ENCODE measurements around the gene BCL2. TPM values are rescaled to one million over a fixed set of nuclear protein-coding genes. Genes with fewer than 3 reads are reported as not detected.

BCL2 gene
- polyA plus RNA-seq, 1 experiment: 0.35 TPM

DNA sequence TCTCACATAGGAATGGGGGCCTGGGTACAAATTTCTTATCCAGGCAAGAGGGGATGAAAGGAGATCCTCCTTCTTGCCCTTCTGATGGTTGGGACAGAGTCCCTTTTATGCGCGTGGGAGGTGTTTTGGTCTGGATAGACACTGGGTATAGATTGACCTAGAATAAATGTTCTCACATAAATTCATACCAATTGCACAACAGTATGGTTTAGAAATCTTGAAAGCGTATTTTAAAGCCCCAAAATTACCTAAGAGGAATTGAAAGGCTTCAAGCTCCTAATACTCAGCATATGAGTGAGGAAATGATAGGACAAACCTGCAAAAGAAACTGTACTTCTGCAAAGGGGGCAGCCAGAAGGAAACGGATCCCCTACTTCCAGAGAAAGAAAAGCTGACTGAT, 2.6 kb upstream of the BCL2 start:
- Histone ChIP-seq H3K9me3 (ENCODE audit: control insufficient read depth, insufficient read depth, low read length) (no peaks in the 10 kb centered on the region), H3K27ac (ENCODE audit: low read depth, low read length) (no peak overlapping the region), H3K27me3 (ENCODE audit: control insufficient read depth, insufficient read depth, low read length) (peaks cover 19% of the 10 kb centered on the region), H3K4me3 (ENCODE audit: low read depth, low read length) (no peak overlapping the region)
- ChIA-PET POLR2A (no interaction called here), CTCF (interaction anchor here (0.5 to 7.4 kb wide), 25 partner anchors 8 to 914 kb away, joined by 3 to 148 read pairs (median 4); no protein-coding TSS in a partner anchor)
- no peak for DNase-seq (ENCODE audit: low read depth, low spot score)
- TF ChIP-seq, protein P1, sequence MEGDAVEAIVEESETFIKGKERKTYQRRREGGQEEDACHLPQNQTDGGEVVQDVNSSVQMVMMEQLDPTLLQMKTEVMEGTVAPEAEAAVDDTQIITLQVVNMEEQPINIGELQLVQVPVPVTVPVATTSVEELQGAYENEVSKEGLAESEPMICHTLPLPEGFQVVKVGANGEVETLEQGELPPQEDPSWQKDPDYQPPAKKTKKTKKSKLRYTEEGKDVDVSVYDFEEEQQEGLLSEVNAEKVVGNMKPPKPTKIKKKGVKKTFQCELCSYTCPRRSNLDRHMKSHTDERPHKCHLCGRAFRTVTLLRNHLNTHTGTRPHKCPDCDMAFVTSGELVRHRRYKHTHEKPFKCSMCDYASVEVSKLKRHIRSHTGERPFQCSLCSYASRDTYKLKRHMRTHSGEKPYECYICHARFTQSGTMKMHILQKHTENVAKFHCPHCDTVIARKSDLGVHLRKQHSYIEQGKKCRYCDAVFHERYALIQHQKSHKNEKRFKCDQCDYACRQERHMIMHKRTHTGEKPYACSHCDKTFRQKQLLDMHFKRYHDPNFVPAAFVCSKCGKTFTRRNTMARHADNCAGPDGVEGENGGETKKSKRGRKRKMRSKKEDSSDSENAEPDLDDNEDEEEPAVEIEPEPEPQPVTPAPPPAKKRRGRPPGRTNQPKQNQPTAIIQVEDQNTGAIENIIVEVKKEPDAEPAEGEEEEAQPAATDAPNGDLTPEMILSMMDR (IDR thresholded peaks at IDR 0.05; ENCODE audit: low read depth, low read length): no peak

DNA sequence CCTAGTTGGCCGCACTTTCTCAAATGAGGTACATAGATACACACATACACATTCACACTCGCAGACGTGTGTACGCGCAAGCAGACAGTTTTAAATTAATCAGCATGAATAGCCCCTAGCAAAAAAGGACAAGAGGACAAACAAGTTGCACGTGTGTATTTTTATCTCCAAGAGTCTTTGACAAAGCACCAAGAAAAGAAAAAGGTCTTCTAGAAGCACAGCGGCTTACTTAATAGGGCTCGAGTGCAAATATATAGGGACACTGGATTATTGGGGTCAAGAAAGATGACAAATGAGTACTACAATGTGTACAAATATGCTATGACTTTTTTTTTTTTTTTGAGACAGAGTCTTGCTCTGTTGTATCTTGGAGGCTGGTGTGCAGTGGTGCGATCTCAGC, 1.7 kb upstream of the BCL2 start:
- POLR2A ChIA-PET: no interaction called here
- TF ChIP-seq, protein P1 (IDR thresholded peaks at IDR 0.05; ENCODE audit: low read depth, low read length): no peak
- Histone ChIP-seq H3K9me3 (ENCODE audit: control insufficient read depth, insufficient read depth, low read length) (no peaks in the 10 kb centered on the region), H3K27me3 (ENCODE audit: control insufficient read depth, insufficient read depth, low read length) (peaks cover 19% of the 10 kb centered on the region), H3K4me3 (ENCODE audit: low read depth, low read length) (no peak overlapping the region), H3K27ac (ENCODE audit: low read depth, low read length) (no peak overlapping the region)
- CTCF ChIA-PET: interaction anchor here (1.0 to 7.4 kb wide), 5 partner anchors 14 to 737 kb away, joined by 3 to 148 read pairs (median 37); no protein-coding TSS in a partner anchor
- no peak for DNase-seq (ENCODE audit: low read depth, low spot score)

DNA sequence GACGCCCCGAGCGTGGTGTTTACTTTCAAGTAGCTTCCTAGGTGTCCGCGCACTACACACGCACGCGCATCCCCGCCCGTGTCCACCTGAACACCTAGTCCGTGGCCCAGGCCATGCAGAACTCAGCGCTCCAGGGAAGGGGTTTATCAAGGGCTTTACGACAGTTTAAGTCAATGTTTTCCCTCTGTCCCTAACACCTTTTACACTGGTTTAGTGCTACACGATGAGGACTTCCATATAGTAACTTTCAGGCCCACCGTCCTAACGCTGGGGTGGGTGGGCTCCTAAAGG, 1.4 kb upstream of the BCL2 start:
- peak overlapping the region; percentile 60 for H3K4me3 ChIP-seq (ENCODE audit: low read depth, low read length)
- no peaks in the 10 kb centered on the region for H3K9me3 ChIP-seq (ENCODE audit: control insufficient read depth, insufficient read depth, low read length)
- no peak for DNase-seq (ENCODE audit: low read depth, low spot score)
- TF ChIP-seq, protein P1 (IDR thresholded peaks at IDR 0.05; ENCODE audit: low read depth, low read length): no peak
- no peak overlapping the region for H3K27ac ChIP-seq (ENCODE audit: low read depth, low read length)
- CTCF ChIA-PET: interaction anchor here (3.4 to 7.4 kb wide), 3 partner anchors 14 to 304 kb away, joined by 37 to 148 read pairs (median 77); no protein-coding TSS in a partner anchor
- peaks cover 19% of the 10 kb centered on the region for H3K27me3 ChIP-seq (ENCODE audit: control insufficient read depth, insufficient read depth, low read length)
- POLR2A ChIA-PET: no interaction called here

DNA sequence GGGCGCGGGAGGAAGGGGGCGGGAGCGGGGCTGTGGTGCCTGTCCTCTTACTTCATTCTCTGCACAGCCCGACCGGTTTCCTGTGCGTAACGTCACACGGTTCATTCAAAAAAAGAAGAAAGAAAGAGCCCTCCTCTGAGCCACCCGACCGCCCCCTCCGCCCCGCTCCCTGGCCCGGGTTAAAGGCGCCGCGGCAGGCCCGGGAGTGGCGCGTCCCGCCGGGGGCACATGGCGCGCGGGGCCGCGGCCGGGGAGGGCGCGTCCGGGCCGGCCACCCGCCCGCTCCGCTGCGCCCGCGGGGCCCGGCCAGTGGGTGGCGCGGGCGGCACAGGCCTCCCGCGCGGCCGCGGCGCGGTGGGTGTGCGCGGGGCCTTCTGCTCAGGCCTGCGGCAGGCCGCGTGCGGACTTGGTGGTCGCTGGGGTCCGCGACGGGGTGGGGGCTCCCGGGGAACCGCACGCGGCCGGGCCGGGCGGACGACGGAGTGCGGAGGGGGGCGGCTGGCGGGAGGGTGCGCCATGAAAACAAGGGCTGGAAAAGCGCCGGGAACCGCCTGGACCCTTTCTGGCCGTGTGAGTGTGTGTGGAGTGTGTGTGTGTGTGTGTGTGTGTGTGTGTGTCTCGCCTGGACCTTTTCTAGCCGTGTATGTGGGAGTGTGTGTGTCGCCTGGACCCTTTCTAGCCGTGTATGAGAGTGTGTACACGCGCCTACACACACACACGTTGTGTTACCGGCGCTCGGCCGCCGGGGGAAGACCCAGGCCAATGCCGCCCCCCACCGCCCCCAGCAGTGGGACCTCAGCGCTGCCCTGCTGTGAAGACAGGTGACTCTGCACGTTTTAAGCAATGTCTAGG, 780 bp upstream of the BCL2 start:
- TF ChIP-seq, protein P1 (IDR thresholded peaks at IDR 0.05; ENCODE audit: low read depth, low read length): no peak
- H3K9me3 ChIP-seq (ENCODE audit: control insufficient read depth, insufficient read depth, low read length): no peaks in the 10 kb centered on the region
- ChIA-PET CTCF (interaction anchor here (1.3 to 7.4 kb wide), 5 partner anchors 119 to 304 kb away, joined by 3 to 148 read pairs (median 14); no protein-coding TSS in a partner anchor), POLR2A (interaction anchor here (1.1 kb wide), 1 partner anchor 102 kb away, joined by 3 read pairs; the partner anchor contains the start of gene VPS4B)
- peaks cover 19% of the 10 kb centered on the region for H3K27me3 ChIP-seq (ENCODE audit: control insufficient read depth, insufficient read depth, low read length)
- H3K27ac ChIP-seq (ENCODE audit: low read depth, low read length): no peak overlapping the region
- H3K4me3 ChIP-seq (ENCODE audit: low read depth, low read length): peak overlapping the region; percentile 70
- peak; percentile 41 for DNase-seq (ENCODE audit: low read depth, low spot score)

DNA sequence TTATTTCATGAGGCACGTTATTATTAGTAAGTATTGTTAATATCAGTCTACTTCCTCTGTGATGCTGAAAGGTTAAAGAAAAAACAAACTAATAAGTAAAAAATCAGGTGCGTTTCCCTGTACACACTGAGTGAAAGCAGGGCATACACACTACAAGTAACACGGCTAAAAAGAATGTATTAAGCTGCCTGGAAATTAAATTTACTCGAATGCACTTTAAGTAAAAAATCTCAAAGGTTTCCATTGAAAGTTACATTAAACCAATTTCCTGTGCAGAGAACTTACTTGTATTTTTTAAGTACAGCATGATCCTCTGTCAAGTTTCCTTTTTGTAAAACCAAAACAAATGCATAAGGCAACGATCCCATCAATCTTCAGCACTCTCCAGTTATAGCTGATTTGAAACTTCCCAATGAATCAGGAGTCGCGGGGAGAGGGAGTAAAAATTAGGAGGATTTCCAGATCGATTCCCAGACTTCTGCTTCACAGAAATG, 633 bp downstream of the BCL2 start:
- peaks cover 19% of the 10 kb centered on the region for H3K27me3 ChIP-seq (ENCODE audit: control insufficient read depth, insufficient read depth, low read length)
- TF ChIP-seq, protein P1 (IDR thresholded peaks at IDR 0.05; ENCODE audit: low read depth, low read length): no peak
- H3K27ac ChIP-seq (ENCODE audit: low read depth, low read length): no peak overlapping the region
- peak overlapping the region; percentile 70 for H3K4me3 ChIP-seq (ENCODE audit: low read depth, low read length)
- no peaks in the 10 kb centered on the region for H3K9me3 ChIP-seq (ENCODE audit: control insufficient read depth, insufficient read depth, low read length)
- POLR2A ChIA-PET: no interaction called here
- CTCF ChIA-PET: interaction anchor here (1.0 to 2.4 kb wide), 5 partner anchors 23 to 302 kb away, joined by 3 to 14 read pairs (median 3); no protein-coding TSS in a partner anchor
- DNase-seq (ENCODE audit: low read depth, low spot score): no peak

Data from AG04450 (cell line).